Astrocyte (in vitro differentiated cells and primary cell): ENCODE data around the gene FZD2. TPM values are rescaled to one million over a fixed set of nuclear protein-coding genes. Genes with fewer than 3 reads are reported as not detected.

Source experiments
- DNase-seq: peaks from one replicate; pipeline ENCODE4 v3.0.0-alpha.2; 2010; ENCODE audit warnings: low read depth
- FAIRE-seq: peaks from 2 replicates; lab custom pipeline; 2011; peaks lifted over from hg19 to GRCh38; lab: Jason Lieb, UNC
- H2AFZ ChIP-seq: 2 replicates; pipeline ENCODE4 v1.6.0; 2012; ENCODE audit warnings: low read depth, low read length, inconsistent platforms
- H3K27ac ChIP-seq: 2 replicates; pipeline ENCODE4 v1.5.1; 2011; ENCODE audit warnings: low read depth, low read length, inconsistent platforms
- H3K27me3 ChIP-seq: 2 replicates; pipeline ENCODE4 v1.6.0; 2011; ENCODE audit warnings: low read length, inconsistent platforms; ENCODE audit not compliant: insufficient read depth
- H3K36me3 ChIP-seq: 2 replicates; pipeline ENCODE4 v1.5.1; 2011; ENCODE audit warnings: low read length, inconsistent platforms; ENCODE audit not compliant: insufficient read depth
- H3K4me1 ChIP-seq: 2 replicates; pipeline ENCODE4 v1.5.1; 2011; ENCODE audit warnings: low read length, inconsistent platforms; ENCODE audit not compliant: insufficient read depth
- H3K4me2 ChIP-seq: 2 replicates; pipeline ENCODE4 v1.6.0; 2012; ENCODE audit warnings: low read length, inconsistent platforms
- H3K4me3 ChIP-seq: 2 replicates; pipeline ENCODE4 v1.5.1; 2011; ENCODE audit warnings: low read depth, mild to moderate bottlenecking, low read length, inconsistent platforms; ENCODE audit not compliant: insufficient read depth
- H3K79me2 ChIP-seq: 2 replicates; pipeline ENCODE4 v1.6.0; 2012; ENCODE audit warnings: mild to moderate bottlenecking, low read length, inconsistent platforms; ENCODE audit not compliant: insufficient read depth
- H3K9ac ChIP-seq: 2 replicates; pipeline ENCODE4 v1.6.0; 2012; ENCODE audit warnings: mild to moderate bottlenecking, low read length, inconsistent platforms
- H3K9me3 ChIP-seq: 2 replicates; pipeline ENCODE4 v1.5.1; 2012; ENCODE audit warnings: low read depth, mild to moderate bottlenecking, low read length, inconsistent platforms; ENCODE audit not compliant: insufficient read depth
- H4K20me1 ChIP-seq: 2 replicates; pipeline ENCODE4 v1.6.0; 2012; ENCODE audit warnings: low read length, inconsistent platforms; ENCODE audit not compliant: insufficient read depth
- H3K27ac Mint-ChIP-seq: one replicate; pipeline ENCODE4 v1.8.0; 2021; ENCODE audit warnings: mild to moderate bottlenecking, mixed read lengths; ENCODE audit not compliant: unreplicated experiment
- H3K27me3 Mint-ChIP-seq: one replicate; pipeline ENCODE4 v1.8.0; 2021; ENCODE audit warnings: low read depth, mixed read lengths; ENCODE audit not compliant: unreplicated experiment
- H3K36me3 Mint-ChIP-seq: one replicate; pipeline ENCODE4 v1.8.0; 2021; ENCODE audit warnings: low read depth, mixed read lengths; ENCODE audit not compliant: unreplicated experiment
- H3K4me1 Mint-ChIP-seq: one replicate; pipeline ENCODE4 v1.8.0; 2021; ENCODE audit warnings: low read depth, mixed read lengths; ENCODE audit not compliant: unreplicated experiment
- H3K4me3 Mint-ChIP-seq: one replicate; pipeline ENCODE4 v1.8.0; 2021; ENCODE audit warnings: mild to moderate bottlenecking, moderate library complexity, mixed read lengths; ENCODE audit not compliant: unreplicated experiment
- H3K9me3 Mint-ChIP-seq: one replicate; pipeline ENCODE4 v1.8.0; 2021; ENCODE audit warnings: mild to moderate bottlenecking, mixed read lengths; ENCODE audit not compliant: unreplicated experiment
- CTCF ChIP-seq: IDR thresholded peaks from 2 replicates; pipeline ENCODE4 v1.5.1; 2011; ENCODE audit warnings: low read depth, mild to moderate bottlenecking, inconsistent platforms, low read length, moderate library complexity; ENCODE audit not compliant: insufficient read depth
- EZH2 ChIP-seq: IDR thresholded peaks from 2 replicates; pipeline ENCODE4 v1.6.1; 2012; ENCODE audit warnings: mild to moderate bottlenecking, low read length, inconsistent platforms; ENCODE audit not compliant: insufficient read depth
- total RNA-seq: library from RNA; stranded (reverse); gene quantifications from 2 replicates; pipeline ENCODE4 v1.2.1, GENCODE V29; 2021

Gene FZD2
- total RNA-seq, 1 donor from 2014 or later: 97.6 TPM

DNA sequence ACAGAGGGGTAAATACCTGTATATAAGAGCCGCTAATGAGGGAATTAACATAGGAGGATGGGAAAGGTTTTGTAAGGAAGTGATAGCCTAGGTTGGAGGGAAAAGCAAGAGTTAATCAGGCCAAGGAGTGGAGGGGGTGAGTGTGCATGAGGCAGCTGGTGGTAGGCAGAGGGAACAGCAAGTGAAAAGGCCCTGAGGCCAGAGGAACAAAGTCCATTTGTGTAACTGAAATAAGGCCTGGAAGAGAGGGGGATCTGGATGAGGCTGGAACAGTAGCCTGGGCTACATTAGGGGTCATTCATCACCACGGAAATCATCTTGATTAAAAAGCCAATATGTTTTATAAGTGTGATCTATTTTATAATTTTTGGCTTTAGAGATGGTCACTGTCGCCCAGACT, 45.7 kb downstream of the FZD2 start:
- Histone ChIP-seq H4K20me1 (no peaks in the 10 kb centered on the region), H3K27me3 (no peaks in the 10 kb centered on the region), H3K4me3 (no peak overlapping the region), H3K36me3 (no peaks in the 10 kb centered on the region), H3K9me3 (no peaks in the 10 kb centered on the region), H2AFZ (no peak overlapping the region), H3K9ac (no peak overlapping the region), H3K27ac (no peak overlapping the region), H3K4me1 (peaks cover 29% of the 10 kb centered on the region), H3K4me2 (no peak overlapping the region), H3K79me2 (no peaks in the 10 kb centered on the region)
- no peaks in the 10 kb centered on the region for H3K36me3 Mint-ChIP-seq
- no peak for DNase-seq
- no peak for TF ChIP-seq EZH2
- TF ChIP-seq CTCF: no peak
- peak overlapping the region; percentile 58 for H3K27ac Mint-ChIP-seq
- H3K4me1 Mint-ChIP-seq: peaks cover 37% of the 10 kb centered on the region
- peaks cover 6% of the 10 kb centered on the region for H3K9me3 Mint-ChIP-seq
- no peak for FAIRE-seq
- no peak overlapping the region for H3K4me3 Mint-ChIP-seq
- no peaks in the 10 kb centered on the region for H3K27me3 Mint-ChIP-seq

DNA sequence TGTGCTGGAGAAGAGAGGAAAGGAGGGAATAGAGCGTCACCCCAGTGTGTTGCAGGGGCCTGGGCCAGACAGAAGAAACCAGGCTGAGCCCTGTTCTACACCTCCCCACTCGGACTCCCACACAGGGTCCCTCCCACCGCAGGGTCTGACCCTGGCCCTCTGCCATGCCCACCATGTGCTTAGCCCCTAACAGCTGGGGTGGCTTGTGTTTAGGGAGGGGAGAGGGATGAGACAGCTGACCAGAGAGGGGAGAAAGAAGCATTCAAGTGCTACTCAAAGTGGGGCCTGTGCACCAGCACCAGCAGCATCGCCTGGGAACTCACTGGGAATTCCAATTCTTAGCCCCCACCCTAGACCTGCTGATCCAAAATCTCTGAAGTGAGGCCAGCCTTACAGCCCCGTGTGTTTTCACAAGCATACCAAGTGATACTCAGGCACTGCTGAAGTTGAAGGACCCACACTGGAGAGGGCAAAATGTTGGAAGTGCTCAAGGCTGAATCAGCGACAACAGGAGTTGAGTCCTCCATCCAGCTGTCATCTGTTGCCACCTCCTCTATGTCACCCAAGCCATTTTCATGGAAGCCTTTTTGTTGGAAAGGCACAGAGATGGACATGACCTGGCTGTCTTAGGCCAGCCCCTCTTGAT, 47.0 kb downstream of the FZD2 start:
- FAIRE-seq: no peak
- H3K27ac Mint-ChIP-seq: peak overlapping the region; percentile 41
- peaks cover 34% of the 10 kb centered on the region for H3K4me1 Mint-ChIP-seq

More for the DNA sequence above, 47.0 kb downstream of the FZD2 start:
- peaks cover 6% of the 10 kb centered on the region for H3K9me3 Mint-ChIP-seq
- H3K27me3 Mint-ChIP-seq: no peaks in the 10 kb centered on the region
- H3K27me3 ChIP-seq: no peaks in the 10 kb centered on the region
- no peak overlapping the region for H3K4me2 ChIP-seq
- H3K27ac ChIP-seq: no peak overlapping the region
- no peaks in the 10 kb centered on the region for H3K9me3 ChIP-seq
- no peaks in the 10 kb centered on the region for H3K36me3 ChIP-seq
- no peak overlapping the region for H3K4me3 Mint-ChIP-seq
- no peaks in the 10 kb centered on the region for H3K36me3 Mint-ChIP-seq
- peaks cover 36% of the 10 kb centered on the region for H3K4me1 ChIP-seq
- H4K20me1 ChIP-seq: no peaks in the 10 kb centered on the region
- H3K9ac ChIP-seq: no peak overlapping the region
- no peaks in the 10 kb centered on the region for H3K79me2 ChIP-seq
- DNase-seq: peak; percentile 47
- TF ChIP-seq EZH2 (no peak), CTCF (no peak)
- H2AFZ ChIP-seq: peak overlapping the region; percentile 38
- H3K4me3 ChIP-seq: no peak overlapping the region
